Measurements from ENCODE around the gene RPL13A. TPM values are rescaled to one million over a fixed set of nuclear protein-coding genes. Genes with fewer than 3 reads are reported as not detected.

Gene RPL13A
- total RNA-seq, 1 experiment from 2014 or later: 1,196 TPM

GRCh38 chr19:49534632-49535385 lies 47.4 kb downstream of the RPL13A start:
- no peaks in the 10 kb centered on the region for H3K27me3 ChIP-seq (ENCODE audit: control insufficient read depth, insufficient read depth, low read length)
- DNase-seq (ENCODE audit: low read depth, low spot score) (no peak), ATAC-seq (no peak)
- no peak overlapping the region for H3K27ac ChIP-seq (ENCODE audit: low read length)
- H3K4me1 ChIP-seq (ENCODE audit: control insufficient read depth, insufficient read depth, low read length): no peaks in the 10 kb centered on the region
- ChIA-PET POLR2A (interaction anchor here (0.7 kb wide), 1 partner anchor 8 kb away, joined by 3 read pairs; no protein-coding TSS in a partner anchor), CTCF (interaction anchor here (0.5 to 0.6 kb wide), 2 partner anchors 28 to 35 kb away, joined by 4 read pairs; no protein-coding TSS in a partner anchor)
- TF ChIP-seq POLR2AphosphoS5 (IDR thresholded peaks at IDR 0.05; ENCODE audit: low read depth, low read length): no peak
- no peak for TF ChIP-seq REST (IDR thresholded peaks at IDR 0.05; ENCODE audit: insufficient read depth in 1 of 2, low read depth in 2 of 2, low read length in 1 of 2)
- no peak for TF ChIP-seq TCF7L2 (IDR thresholded peaks at IDR 0.05; ENCODE audit: low read depth, low read length)
- no peak for TF ChIP-seq CTCF (IDR thresholded peaks at IDR 0.05)
- TF ChIP-seq SIN3A (IDR thresholded peaks at IDR 0.05; ENCODE audit: borderline replicate concordance, insufficient read depth, low read depth, low read length): no peak
- no peaks in the 10 kb centered on the region for H3K9me3 ChIP-seq (ENCODE audit: control insufficient read depth, insufficient read depth, low read depth, low read length)
- intact Hi-C loops (cut with micrococcal nuclease; ENCODE audit: unreplicated experiment) (no loop called here), in situ Hi-C loops (cut with HindIII; ENCODE audit: low pct_unique_long_range_greater_than_20kb, low sequenced_read_pairs) (no loop called here)
- no peaks in the 10 kb centered on the region for H3K36me3 ChIP-seq (ENCODE audit: control insufficient read depth, insufficient read depth, low read length)
- BruUV-seq (replicated peaks): no TSS peak
- peak overlapping the region; percentile 52 to 60 for H3K4me3 ChIP-seq (ENCODE audit: low read depth in 2 of 2, low read length in 2 of 2)

GRCh38 chr19:49536921-49537462 lies 49.6 kb downstream of the RPL13A start:
- no peaks in the 10 kb centered on the region for H3K4me1 ChIP-seq (ENCODE audit: control insufficient read depth, insufficient read depth, low read length)
- no peaks in the 10 kb centered on the region for H3K27me3 ChIP-seq (ENCODE audit: control insufficient read depth, insufficient read depth, low read length)
- H3K27ac ChIP-seq (ENCODE audit: low read length): no peak overlapping the region
- no peak for TF ChIP-seq POLR2AphosphoS5 (IDR thresholded peaks at IDR 0.05; ENCODE audit: low read depth, low read length)
- TF ChIP-seq SIN3A (IDR thresholded peaks at IDR 0.05; ENCODE audit: borderline replicate concordance, insufficient read depth, low read depth, low read length): no peak
- TF ChIP-seq REST (IDR thresholded peaks at IDR 0.05; ENCODE audit: insufficient read depth in 1 of 2, low read depth in 2 of 2, low read length in 1 of 2): no peak
- no peak for TF ChIP-seq CTCF (IDR thresholded peaks at IDR 0.05)
- TF ChIP-seq TCF7L2 (IDR thresholded peaks at IDR 0.05; ENCODE audit: low read depth, low read length): no peak
- CTCF ChIA-PET: no interaction called here
- H3K36me3 ChIP-seq (ENCODE audit: control insufficient read depth, insufficient read depth, low read length): no peaks in the 10 kb centered on the region
- in situ Hi-C loops (cut with HindIII; ENCODE audit: low pct_unique_long_range_greater_than_20kb, low sequenced_read_pairs): no loop called here
- no peaks in the 10 kb centered on the region for H3K9me3 ChIP-seq (ENCODE audit: control insufficient read depth, insufficient read depth, low read depth, low read length)
- DNase-seq (ENCODE audit: low read depth, low spot score) (no peak), ATAC-seq (no peak)
- intact Hi-C loops (cut with micrococcal nuclease; ENCODE audit: unreplicated experiment): no loop called here
- no TSS peak for BruUV-seq (replicated peaks)
- POLR2A ChIA-PET: no interaction called here
- no peak overlapping the region for H3K4me3 ChIP-seq (ENCODE audit: low read depth in 2 of 2, low read length in 2 of 2)
